Neural progenitor cell (in vitro differentiated cells): ENCODE data around the gene FCAR. TPM values are rescaled to one million over a fixed set of nuclear protein-coding genes. Genes with fewer than 3 reads are reported as not detected.
"Not testable (repeated sequence)": the region's sequence is repeated elsewhere in the genome, so short reads cannot be mapped to it uniquely, and the experiment has no call there.

Experiments used
- DNase-seq: peaks from one replicate; pipeline ENCODE4 v3.0.0-alpha.2; 2016; ENCODE audit warnings: low spot score
- H2AFZ ChIP-seq: fragments of 200-600 bp; sonication (generic); replicated peaks from 2 replicates; pipeline ENCODE4 v1.6.1; 2016; ENCODE audit warnings: antibody characterized with exemption
- H3F3A ChIP-seq: fragments of 200-600 bp; sonication (generic); 2 replicates; pipeline ENCODE4 v1.6.1; 2016; ENCODE audit warnings: antibody characterized with exemption, low read depth
- H3K27ac ChIP-seq: fragments of 200-600 bp; sonication (generic); 2 replicates; pipeline ENCODE4 v1.5.1; 2016; ENCODE audit warnings: mild to moderate bottlenecking
- H3K27me3 ChIP-seq: fragments of 200-600 bp; sonication (generic); 2 replicates; pipeline ENCODE4 v1.6.1; 2016; ENCODE audit warnings: mild to moderate bottlenecking, moderate library complexity
- H3K36me3 ChIP-seq: fragments of 200-600 bp; sonication (generic); 2 replicates; pipeline ENCODE4 v1.5.1; 2016
- H3K4me1 ChIP-seq: fragments of 200-600 bp; sonication (generic); 2 replicates; pipeline ENCODE4 v1.6.1; 2016; ENCODE audit warnings: mixed run types
- H3K4me2 ChIP-seq: fragments of 200-600 bp; sonication (generic); 2 replicates; pipeline ENCODE4 v1.6.1; 2016
- H3K4me3 ChIP-seq: fragments of 200-600 bp; sonication (generic); 2 replicates; pipeline ENCODE4 v1.5.1; 2016
- H3K79me2 ChIP-seq: fragments of 200-600 bp; sonication (generic); 2 replicates; pipeline ENCODE4 v1.6.1; 2016; ENCODE audit warnings: low read depth
- H3K9ac ChIP-seq: fragments of 200-600 bp; sonication (generic); 2 replicates; pipeline ENCODE4 v1.6.1; 2016
- H3K9me3 ChIP-seq: fragments of 200-600 bp; sonication (generic); 2 replicates; pipeline ENCODE4 v1.5.1; 2016; ENCODE audit warnings: low read depth
- H4K20me1 ChIP-seq: fragments of 200-600 bp; sonication (generic); 2 replicates; pipeline ENCODE4 v1.6.1; 2016; ENCODE audit warnings: low read depth
- H3K27ac Mint-ChIP-seq: 3 replicates; pipeline ENCODE4 v1.8.0; 2021; ENCODE audit warnings: mixed read lengths
- H3K27me3 Mint-ChIP-seq: 2 replicates; pipeline ENCODE4 v1.8.0; 2022; ENCODE audit warnings: low read depth, mild to moderate bottlenecking, inconsistent platforms, moderate library complexity, mixed read lengths; ENCODE audit not compliant: insufficient read depth
- H3K36me3 Mint-ChIP-seq: 3 replicates; pipeline ENCODE4 v1.8.0; 2021; ENCODE audit warnings: mixed read lengths
- H3K4me1 Mint-ChIP-seq: 3 replicates; pipeline ENCODE4 v1.8.0; 2021; ENCODE audit warnings: mixed read lengths
- H3K4me3 Mint-ChIP-seq: 3 replicates; pipeline ENCODE4 v1.8.0; 2021; ENCODE audit warnings: mild to moderate bottlenecking, moderate library complexity, mixed read lengths
- H3K9me3 Mint-ChIP-seq: 3 replicates; pipeline ENCODE4 v1.8.0; 2020; ENCODE audit warnings: mixed read lengths
- CTCF ChIP-seq: fragments of 200-600 bp; sonication (generic); IDR thresholded peaks from 2 replicates; pipeline ENCODE4 v1.5.1; 2017; ENCODE audit warnings: antibody characterized with exemption, mild to moderate bottlenecking
- EZH2 ChIP-seq: fragments of 200-600 bp; sonication (generic); IDR thresholded peaks from 2 replicates; pipeline ENCODE4 v1.6.1; 2017; ENCODE audit warnings: antibody characterized with exemption, mild to moderate bottlenecking, moderate library complexity
- EZH2phosphoT487 ChIP-seq: fragments of 200-600 bp; sonication (generic); IDR thresholded peaks from 2 replicates; pipeline ENCODE4 v1.6.1; 2017; ENCODE audit warnings: antibody characterized with exemption
- total RNA-seq: library from RNA; depleted of rRNA; stranded (reverse); fragments of >200 nt; gene quantifications from 2 replicates; pipeline ENCODE4 v1.2.3, GENCODE V29; 2015; ENCODE audit warnings: low replicate concordance

FCAR gene
- total RNA-seq, 1 donor from 2014 or later, result not detected

GRCh38 chr19:54863459-54863858 is 10.6 kb upstream of the FCAR start:
- H3K4me1 ChIP-seq, H2AFZ ChIP-seq, H3K27me3 ChIP-seq, H3K27me3 Mint-ChIP-seq, H3K27ac Mint-ChIP-seq, H3K36me3 Mint-ChIP-seq, H3K79me2 ChIP-seq, H3K4me3 ChIP-seq, H3K36me3 ChIP-seq, H3F3A ChIP-seq, H4K20me1 ChIP-seq, H3K27ac ChIP-seq, H3K9me3 ChIP-seq, H3K4me1 Mint-ChIP-seq, H3K4me2 ChIP-seq, H3K9ac ChIP-seq, DNase-seq, H3K4me3 Mint-ChIP-seq: not testable (repeated sequence)
- peaks cover 11% of the 10 kb centered on the region for H3K9me3 Mint-ChIP-seq

- Mint-ChIP-seq H3K4me1 (no peaks in the 10 kb centered on the region), H3K27me3 (peaks cover 6% of the 10 kb centered on the region), H3K9me3 (peaks cover 9% of the 10 kb centered on the region), H3K27ac (no peak overlapping the region), H3K4me3 (no peak overlapping the region), H3K36me3 (no peaks in the 10 kb centered on the region)
- DNase-seq, result no peak
- H3K27me3 ChIP-seq, result no peaks in the 10 kb centered on the region
- H2AFZ ChIP-seq, result no peak overlapping the region
- no peak for TF ChIP-seq EZH2
- no peak overlapping the region for H3K27ac ChIP-seq
- H3K9me3 ChIP-seq, result peaks cover 7% of the 10 kb centered on the region
- H3K79me2 ChIP-seq, result no peaks in the 10 kb centered on the region
- no peaks in the 10 kb centered on the region for H4K20me1 ChIP-seq
- no peaks in the 10 kb centered on the region for H3K4me1 ChIP-seq
- no peak overlapping the region for H3K4me2 ChIP-seq
- H3K9ac ChIP-seq, result no peak overlapping the region
- H3K4me3 ChIP-seq, result no peak overlapping the region
- no peaks in the 10 kb centered on the region for H3F3A ChIP-seq
- H3K36me3 ChIP-seq, result no peaks in the 10 kb centered on the region
Measured at GRCh38 chr19:54871696-54872095, 2.3 kb upstream of the FCAR start.

GRCh38 chr19:54875506-54875905 is 1.5 kb downstream of the FCAR start:
- Histone ChIP-seq H3K4me1 (no peaks in the 10 kb centered on the region), H3K9ac (no peak overlapping the region), H3K9me3 (no peaks in the 10 kb centered on the region), H3K4me2 (no peak overlapping the region), H2AFZ (no peak overlapping the region), H3K79me2 (no peaks in the 10 kb centered on the region), H3K4me3 (no peak overlapping the region), H3K27ac (no peak overlapping the region), H3K27me3 (peaks cover 9% of the 10 kb centered on the region), H4K20me1 (no peaks in the 10 kb centered on the region), H3K36me3 (no peaks in the 10 kb centered on the region), H3F3A (no peaks in the 10 kb centered on the region)
- H3K4me3 Mint-ChIP-seq, result no peak overlapping the region
- DNase-seq, result no peak
- H3K27me3 Mint-ChIP-seq, result peaks cover 12% of the 10 kb centered on the region
- TF ChIP-seq EZH2phosphoT487, result no peak
- no peak for TF ChIP-seq EZH2
- no peak for TF ChIP-seq CTCF
- no peaks in the 10 kb centered on the region for H3K4me1 Mint-ChIP-seq
- H3K9me3 Mint-ChIP-seq, result peaks cover 6% of the 10 kb centered on the region
- H3K36me3 Mint-ChIP-seq, result no peaks in the 10 kb centered on the region
- H3K27ac Mint-ChIP-seq, result no peak overlapping the region

GRCh38 chr19:54877471-54877870 is 3.4 kb downstream of the FCAR start:
- Histone ChIP-seq H3K4me2 (no peak overlapping the region), H3F3A (no peaks in the 10 kb centered on the region), H3K27ac (no peak overlapping the region), H2AFZ (no peak overlapping the region), H3K79me2 (no peaks in the 10 kb centered on the region), H3K9ac (no peak overlapping the region), H3K4me3 (no peak overlapping the region), H3K36me3 (no peaks in the 10 kb centered on the region), H3K9me3 (no peaks in the 10 kb centered on the region), H4K20me1 (no peaks in the 10 kb centered on the region), H3K27me3 (peaks cover 16% of the 10 kb centered on the region), H3K4me1 (no peaks in the 10 kb centered on the region)
- H3K27me3 Mint-ChIP-seq, result peaks cover 18% of the 10 kb centered on the region
- no peak overlapping the region for H3K27ac Mint-ChIP-seq
- H3K4me1 Mint-ChIP-seq, result no peaks in the 10 kb centered on the region
- H3K36me3 Mint-ChIP-seq, result no peaks in the 10 kb centered on the region
- no peak for DNase-seq
- TF ChIP-seq CTCF, result no peak
- TF ChIP-seq EZH2phosphoT487, result no peak
- no peak for TF ChIP-seq EZH2
- no peak overlapping the region for H3K4me3 Mint-ChIP-seq
- peaks cover 2% of the 10 kb centered on the region for H3K9me3 Mint-ChIP-seq
